HEK293 (cell line): ENCODE data around the gene IL2RA.
A peak's percentile ranks its signal among the peaks of the same experiment; 100 is the strongest.

Experiments
- CTCF ChIA-PET: fragments of 350-600 bp; formaldehyde crosslinking; extraction: SDS; loops from one replicate; lab custom pipeline; 2021; ENCODE audit warnings: antibody characterized with exemption; lab: Yijun Ruan, JAX
- POLR2A ChIA-PET: fragments of 300-600 bp; formaldehyde crosslinking; extraction: SDS; loops from one replicate; lab custom pipeline; 2020; ENCODE audit warnings: antibody characterized with exemption, inconsistent platforms; lab: Yijun Ruan, JAX
- H3K27ac ChIP-seq: fragments of 200-500 bp; sonication (Bioruptor generic); 2 replicates; pipeline ENCODE4 v1.5.1; 2014; ENCODE audit warnings: low read depth, low read length, control low read depth, inconsistent platforms; ENCODE audit errors: extremely low read depth
- H3K36me3 ChIP-seq, 2 experiments: fragments of 200-500 bp in 1 of 2; sonication (Bioruptor generic) in 1 of 2; 1 replicate in 1 of 2; 2 replicates in 1 of 2; pipeline ENCODE4 v1.5.1; 2014 to 2017; ENCODE audit warnings: inconsistent platforms in 2 of 2, low read length in 2 of 2; ENCODE audit not compliant: control insufficient read depth in 2 of 2, insufficient read depth in 1 of 2
- H3K4me1 ChIP-seq: fragments of 200-500 bp; sonication (Bioruptor generic); 2 replicates; pipeline ENCODE4 v1.5.1; 2014; ENCODE audit warnings: mild to moderate bottlenecking, low read length, inconsistent platforms; ENCODE audit not compliant: control insufficient read depth, insufficient read depth
- H3K4me3 ChIP-seq: 2 replicates; pipeline ENCODE4 v1.5.1; 2011; ENCODE audit warnings: low read depth, mild to moderate bottlenecking, control low read depth, low read length, moderate library complexity
- H3K9me3 ChIP-seq: fragments of 200-500 bp; sonication (Bioruptor generic); 2 replicates; pipeline ENCODE4 v1.5.1; 2014; ENCODE audit warnings: low read depth, low read length, inconsistent platforms; ENCODE audit not compliant: control insufficient read depth, insufficient read depth
- EGR2 ChIP-seq: fragments of 450-650 bp; formaldehyde crosslinking; IDR thresholded peaks from 2 replicates; pipeline ENCODE4 v1.5.1; 2016; ENCODE audit warnings: low read depth, missing biosample characterization, missing genetic modification characterization
- HOXA7 ChIP-seq: sonication (generic); formaldehyde crosslinking; IDR thresholded peaks from 2 replicates; pipeline ENCODE4 v1.8.1; 2022; ENCODE audit warnings: missing genetic modification reagents, borderline replicate concordance
- KLF1 ChIP-seq: fragments of 450-650 bp; formaldehyde crosslinking; IDR thresholded peaks from 2 replicates; pipeline ENCODE4 v1.5.1; 2016; ENCODE audit warnings: missing biosample characterization, missing genetic modification characterization
- REST ChIP-seq: fragments of 450-650 bp; formaldehyde crosslinking; IDR thresholded peaks from 2 replicates; pipeline ENCODE4 v1.5.1; 2016; ENCODE audit warnings: missing biosample characterization, missing genetic modification characterization
- SCRT2 ChIP-seq: fragments of 450-650 bp; formaldehyde crosslinking; IDR thresholded peaks from 2 replicates; pipeline ENCODE4 v1.5.1; 2016; ENCODE audit warnings: missing biosample characterization, missing genetic modification characterization
- SETDB1 ChIP-seq: IDR thresholded peaks from one replicate; pipeline ENCODE4 v1.6.1; 2017; ENCODE audit warnings: mild to moderate bottlenecking, low read length, moderate library complexity, mixed read lengths; ENCODE audit not compliant: insufficient read length
- YY1 ChIP-seq: fragments of 450-650 bp; formaldehyde crosslinking; IDR thresholded peaks from 2 replicates; pipeline ENCODE4 v1.5.1; 2018; ENCODE audit warnings: missing biosample characterization, missing genetic modification characterization
- YY2 ChIP-seq: fragments of 450-650 bp; formaldehyde crosslinking; IDR thresholded peaks from 2 replicates; pipeline ENCODE4 v1.5.1; 2016; ENCODE audit warnings: missing biosample characterization, missing genetic modification characterization
- ZNF239 ChIP-seq: fragments of 450-650 bp; formaldehyde crosslinking; IDR thresholded peaks from 2 replicates; pipeline ENCODE4 v1.5.1; 2016; ENCODE audit warnings: missing biosample characterization, missing genetic modification characterization
- ZNF292 ChIP-seq: fragments of 450-650 bp; formaldehyde crosslinking; IDR thresholded peaks from 2 replicates; pipeline ENCODE4 v1.5.1; 2016; ENCODE audit warnings: low read depth, missing biosample characterization, missing genetic modification characterization, borderline replicate concordance
- ZNF302 ChIP-seq: fragments of 450-650 bp; formaldehyde crosslinking; IDR thresholded peaks from 2 replicates; pipeline ENCODE4 v1.5.1; 2016; ENCODE audit warnings: missing biosample characterization, missing genetic modification characterization, low read depth
- ZNF433 ChIP-seq: fragments of 450-650 bp; formaldehyde crosslinking; IDR thresholded peaks from 2 replicates; pipeline ENCODE4 v1.5.1; 2016; ENCODE audit warnings: missing biosample characterization, missing genetic modification characterization, low read depth
- ZNF654 ChIP-seq: fragments of 450-650 bp; formaldehyde crosslinking; IDR thresholded peaks from 2 replicates; pipeline ENCODE4 v1.5.1; 2016; ENCODE audit warnings: low read depth, missing biosample characterization, missing genetic modification characterization
- TF ChIP-seq, protein P1 (sequence below): fragments of 450-650 bp; formaldehyde crosslinking; IDR thresholded peaks from 2 replicates; pipeline ENCODE4 v1.5.1; 2017; ENCODE audit warnings: missing biosample characterization, missing genetic modification characterization
- TF ChIP-seq, protein P2 (sequence below): fragments of 450-650 bp; formaldehyde crosslinking; IDR thresholded peaks from 2 replicates; pipeline ENCODE4 v1.5.0; 2017; ENCODE audit warnings: missing biosample characterization, missing genetic modification characterization, borderline replicate concordance
- TF ChIP-seq, protein P3 (sequence below): fragments of 450-650 bp; formaldehyde crosslinking; IDR thresholded peaks from 2 replicates; pipeline ENCODE4 v1.5.1; 2016; ENCODE audit warnings: missing biosample characterization, missing genetic modification characterization

IL2RA gene

GRCh38 chr10:6053816-6054631 lies 8.1 kb downstream of the IL2RA start (continued):
- TF ChIP-seq REST (tag by site-specific recombination), result no peak
- TF ChIP-seq SCRT2, result peak; percentile 38; the same call in 1 of the 2 replicates
- no peak for TF ChIP-seq ZNF292 (tag by site-specific recombination)
- TF ChIP-seq, protein P1, sequence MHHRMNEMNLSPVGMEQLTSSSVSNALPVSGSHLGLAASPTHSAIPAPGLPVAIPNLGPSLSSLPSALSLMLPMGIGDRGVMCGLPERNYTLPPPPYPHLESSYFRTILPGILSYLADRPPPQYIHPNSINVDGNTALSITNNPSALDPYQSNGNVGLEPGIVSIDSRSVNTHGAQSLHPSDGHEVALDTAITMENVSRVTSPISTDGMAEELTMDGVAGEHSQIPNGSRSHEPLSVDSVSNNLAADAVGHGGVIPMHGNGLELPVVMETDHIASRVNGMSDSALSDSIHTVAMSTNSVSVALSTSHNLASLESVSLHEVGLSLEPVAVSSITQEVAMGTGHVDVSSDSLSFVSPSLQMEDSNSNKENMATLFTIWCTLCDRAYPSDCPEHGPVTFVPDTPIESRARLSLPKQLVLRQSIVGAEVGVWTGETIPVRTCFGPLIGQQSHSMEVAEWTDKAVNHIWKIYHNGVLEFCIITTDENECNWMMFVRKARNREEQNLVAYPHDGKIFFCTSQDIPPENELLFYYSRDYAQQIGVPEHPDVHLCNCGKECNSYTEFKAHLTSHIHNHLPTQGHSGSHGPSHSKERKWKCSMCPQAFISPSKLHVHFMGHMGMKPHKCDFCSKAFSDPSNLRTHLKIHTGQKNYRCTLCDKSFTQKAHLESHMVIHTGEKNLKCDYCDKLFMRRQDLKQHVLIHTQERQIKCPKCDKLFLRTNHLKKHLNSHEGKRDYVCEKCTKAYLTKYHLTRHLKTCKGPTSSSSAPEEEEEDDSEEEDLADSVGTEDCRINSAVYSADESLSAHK (tag by site-specific recombination), result no peak
- TF ChIP-seq KLF1 (tag by site-specific recombination), result 0 out of 2 replicates have a peak, but pooled peaks have one; percentile 15
- TF ChIP-seq, protein P2, sequence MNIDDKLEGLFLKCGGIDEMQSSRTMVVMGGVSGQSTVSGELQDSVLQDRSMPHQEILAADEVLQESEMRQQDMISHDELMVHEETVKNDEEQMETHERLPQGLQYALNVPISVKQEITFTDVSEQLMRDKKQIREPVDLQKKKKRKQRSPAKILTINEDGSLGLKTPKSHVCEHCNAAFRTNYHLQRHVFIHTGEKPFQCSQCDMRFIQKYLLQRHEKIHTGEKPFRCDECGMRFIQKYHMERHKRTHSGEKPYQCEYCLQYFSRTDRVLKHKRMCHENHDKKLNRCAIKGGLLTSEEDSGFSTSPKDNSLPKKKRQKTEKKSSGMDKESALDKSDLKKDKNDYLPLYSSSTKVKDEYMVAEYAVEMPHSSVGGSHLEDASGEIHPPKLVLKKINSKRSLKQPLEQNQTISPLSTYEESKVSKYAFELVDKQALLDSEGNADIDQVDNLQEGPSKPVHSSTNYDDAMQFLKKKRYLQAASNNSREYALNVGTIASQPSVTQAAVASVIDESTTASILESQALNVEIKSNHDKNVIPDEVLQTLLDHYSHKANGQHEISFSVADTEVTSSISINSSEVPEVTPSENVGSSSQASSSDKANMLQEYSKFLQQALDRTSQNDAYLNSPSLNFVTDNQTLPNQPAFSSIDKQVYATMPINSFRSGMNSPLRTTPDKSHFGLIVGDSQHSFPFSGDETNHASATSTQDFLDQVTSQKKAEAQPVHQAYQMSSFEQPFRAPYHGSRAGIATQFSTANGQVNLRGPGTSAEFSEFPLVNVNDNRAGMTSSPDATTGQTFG (tag by site-specific recombination), result no peak
- no peak for TF ChIP-seq ZNF433 (tag by site-specific recombination)
- no peak for TF ChIP-seq SETDB1
- TF ChIP-seq, protein P3, sequence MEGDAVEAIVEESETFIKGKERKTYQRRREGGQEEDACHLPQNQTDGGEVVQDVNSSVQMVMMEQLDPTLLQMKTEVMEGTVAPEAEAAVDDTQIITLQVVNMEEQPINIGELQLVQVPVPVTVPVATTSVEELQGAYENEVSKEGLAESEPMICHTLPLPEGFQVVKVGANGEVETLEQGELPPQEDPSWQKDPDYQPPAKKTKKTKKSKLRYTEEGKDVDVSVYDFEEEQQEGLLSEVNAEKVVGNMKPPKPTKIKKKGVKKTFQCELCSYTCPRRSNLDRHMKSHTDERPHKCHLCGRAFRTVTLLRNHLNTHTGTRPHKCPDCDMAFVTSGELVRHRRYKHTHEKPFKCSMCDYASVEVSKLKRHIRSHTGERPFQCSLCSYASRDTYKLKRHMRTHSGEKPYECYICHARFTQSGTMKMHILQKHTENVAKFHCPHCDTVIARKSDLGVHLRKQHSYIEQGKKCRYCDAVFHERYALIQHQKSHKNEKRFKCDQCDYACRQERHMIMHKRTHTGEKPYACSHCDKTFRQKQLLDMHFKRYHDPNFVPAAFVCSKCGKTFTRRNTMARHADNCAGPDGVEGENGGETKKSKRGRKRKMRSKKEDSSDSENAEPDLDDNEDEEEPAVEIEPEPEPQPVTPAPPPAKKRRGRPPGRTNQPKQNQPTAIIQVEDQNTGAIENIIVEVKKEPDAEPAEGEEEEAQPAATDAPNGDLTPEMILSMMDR (tag by site-specific recombination), result no peak
- TF ChIP-seq EGR2 (tag by site-specific recombination), result peak; percentile 93
- TF ChIP-seq HOXA7 (CRISPR knock-in tag), result no peak
- TF ChIP-seq, all 188 proteins: peak for 4

DNA sequence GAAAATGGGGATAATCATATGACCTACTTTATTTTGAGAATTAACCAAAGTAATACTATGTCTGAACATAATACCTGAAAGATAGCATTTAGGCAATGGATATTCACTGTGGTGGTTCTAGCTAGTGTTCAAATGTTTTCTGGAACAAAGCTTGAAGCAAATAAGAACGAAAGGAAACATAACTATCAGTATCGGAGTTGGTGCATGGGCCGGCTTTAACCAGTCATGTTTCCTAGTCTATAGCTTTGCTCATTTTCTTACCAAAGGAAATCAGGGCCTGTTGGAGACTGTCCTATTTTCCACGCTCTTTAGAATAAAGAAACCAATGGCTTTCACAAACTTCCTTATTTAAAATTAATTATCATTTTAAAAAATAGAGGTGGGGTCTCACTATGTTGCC lies 8.9 kb downstream of the IL2RA start:
- CTCF ChIA-PET, result interaction anchor here (1.0 kb wide), 1 partner anchor 33 kb away, joined by 3 read pairs; no protein-coding TSS in a partner anchor
- H3K36me3 ChIP-seq, result no peaks in the 10 kb centered on the region
- H3K27ac ChIP-seq, result no peak overlapping the region
- H3K4me1 ChIP-seq, result no peaks in the 10 kb centered on the region
- TF ChIP-seq ZNF654 (tag by site-specific recombination), result no peak
- no peak for TF ChIP-seq YY1 (tag by site-specific recombination)
- TF ChIP-seq ZNF239 (tag by site-specific recombination), result no peak
- no peak for TF ChIP-seq YY2
- no peak for TF ChIP-seq ZNF302 (tag by site-specific recombination)
- POLR2A ChIA-PET, result no interaction called here
- no peaks in the 10 kb centered on the region for H3K9me3 ChIP-seq
- H3K4me3 ChIP-seq, result no peak overlapping the region
